Hepatocyte (in vitro differentiated cells): Measurements from ENCODE around the gene PGK1. TPM values are rescaled to one million over a fixed set of nuclear protein-coding genes. Genes with fewer than 3 reads are reported as not detected.
"Not testable (repeated sequence)": the region's sequence is repeated elsewhere in the genome, so short reads cannot be mapped to it uniquely, and the experiment has no call there.

Experiments
- DNase-seq: peaks from one replicate; pipeline ENCODE4 v3.0.0-alpha.2; 2016; ENCODE audit warnings: low spot score
- H2AFZ ChIP-seq: fragments of 200-600 bp; sonication (generic); 2 replicates; pipeline ENCODE4 v1.6.0; 2016; ENCODE audit warnings: antibody characterized with exemption, mild to moderate bottlenecking
- H3K27ac ChIP-seq: fragments of 200-600 bp; sonication (generic); 2 replicates; pipeline ENCODE4 v1.5.1; 2016; ENCODE audit warnings: mild to moderate bottlenecking
- H3K27me3 ChIP-seq: fragments of 200-600 bp; sonication (generic); 2 replicates; pipeline ENCODE4 v1.6.1; 2016
- H3K36me3 ChIP-seq: fragments of 200-600 bp; sonication (generic); replicated peaks from 2 replicates; pipeline ENCODE4 v1.5.1; 2016; ENCODE audit warnings: low read depth; ENCODE audit not compliant: insufficient read depth
- H3K4me1 ChIP-seq: fragments of 200-600 bp; sonication (generic); 2 replicates; pipeline ENCODE4 v1.5.1; 2016; ENCODE audit warnings: mild to moderate bottlenecking, moderate library complexity; ENCODE audit not compliant: insufficient read depth
- H3K4me2 ChIP-seq: fragments of 200-600 bp; sonication (generic); 2 replicates; pipeline ENCODE4 v1.6.0; 2016
- H3K4me3 ChIP-seq: fragments of 200-600 bp; sonication (generic); 2 replicates; pipeline ENCODE4 v1.5.1; 2016; ENCODE audit warnings: mild to moderate bottlenecking
- H3K79me2 ChIP-seq: fragments of 200-600 bp; sonication (generic); 2 replicates; pipeline ENCODE4 v1.6.0; 2017; ENCODE audit warnings: mild to moderate bottlenecking
- H3K9me2 ChIP-seq: fragments of 200-600 bp; sonication (generic); replicated peaks from 2 replicates; pipeline ENCODE4 v1.6.0; 2017; ENCODE audit warnings: mild to moderate bottlenecking; ENCODE audit not compliant: insufficient read depth
- H3K9me3 ChIP-seq: fragments of 200-600 bp; sonication (generic); 2 replicates; pipeline ENCODE4 v1.5.1; 2016; ENCODE audit warnings: low read depth, mild to moderate bottlenecking
- H4K20me1 ChIP-seq: fragments of 200-600 bp; sonication (generic); 2 replicates; pipeline ENCODE4 v1.6.0; 2016; ENCODE audit warnings: mild to moderate bottlenecking; ENCODE audit not compliant: insufficient read depth, poor library complexity, severe bottlenecking
- EZH2 ChIP-seq: fragments of 200-600 bp; sonication (generic); IDR thresholded peaks from 2 replicates; pipeline ENCODE4 v1.6.1; 2016; ENCODE audit warnings: antibody characterized with exemption, mild to moderate bottlenecking, borderline replicate concordance
- EZH2phosphoT487 ChIP-seq: fragments of 200-600 bp; sonication (generic); IDR thresholded peaks from one replicate; pipeline ENCODE4 v1.6.1; 2018; ENCODE audit warnings: antibody characterized with exemption, mild to moderate bottlenecking, low read depth, moderate library complexity; ENCODE audit not compliant: unreplicated experiment, severe bottlenecking
- WGBS: methylation state at CpG from one replicate; pipeline ENCODE4 v1.1.6; 2016; ENCODE audit warnings: low lambda C conversion rate; ENCODE audit errors: missing lambda C conversion rate; 5-methylcytosine and 5-hydroxymethylcytosine counted together
- polyA plus RNA-seq: library from polyadenylated mRNA; unstranded; fragments of >200 nt; fragmentation: Nextera tagmentation; extraction: Ambion mirVana; gene quantifications from 2 replicates; pipeline ENCODE4 v1.2.1, GENCODE V29; 2016
- total RNA-seq: library from RNA; depleted of rRNA; stranded (reverse); fragments of >200 nt; gene quantifications from 2 replicates; pipeline ENCODE4 v1.2.3, GENCODE V29; 2014
- TF ChIP-seq, protein P1 (sequence below): fragments of 200-600 bp; sonication (generic); IDR thresholded peaks from 2 replicates; pipeline ENCODE4 v1.5.1; 2016; ENCODE audit warnings: antibody characterized with exemption, mild to moderate bottlenecking; ENCODE audit not compliant: poor library complexity

PGK1 gene
- total and polyA plus RNA-seq, 2 experiments from 2014 or later: 255 to 283 TPM

DNA sequence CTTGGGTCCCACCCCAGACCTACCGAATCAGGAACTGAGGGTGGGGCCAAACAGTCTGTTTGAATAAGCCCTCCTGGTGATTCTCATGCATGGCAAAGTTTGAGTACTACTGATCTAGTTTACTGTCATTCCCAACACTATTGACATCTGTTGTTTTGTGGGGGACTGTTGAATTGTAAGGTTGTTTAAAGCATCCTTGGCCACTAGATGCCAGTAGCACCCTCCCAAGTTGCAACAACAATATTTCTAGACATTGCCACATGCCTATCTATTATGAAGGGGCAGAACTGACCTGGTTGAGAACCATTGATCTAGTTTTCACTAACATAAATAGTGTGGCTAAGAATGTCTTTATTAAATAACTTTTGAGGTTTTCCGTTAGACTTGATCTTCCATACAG lies 20.3 kb downstream of the PGK1 start:
- Histone ChIP-seq H3K27me3 (no peaks in the 10 kb centered on the region), H3K4me1 (no peaks in the 10 kb centered on the region), H3K36me3 (no peaks in the 10 kb centered on the region), H3K9me3 (no peaks in the 10 kb centered on the region), H4K20me1 (peaks cover 10% of the 10 kb centered on the region), H2AFZ (no peak overlapping the region), H3K9me2 (no peaks in the 10 kb centered on the region), H3K4me2 (no peak overlapping the region), H3K79me2 (peaks cover 8% of the 10 kb centered on the region), H3K4me3 (no peak overlapping the region), H3K27ac (no peak overlapping the region)
- 73% methylated on average over 2 of the region's 2 CpGs for WGBS
- no peak for DNase-seq
- TF ChIP-seq EZH2phosphoT487 (no peak), EZH2 (no peak)
- TF ChIP-seq, protein P1, sequence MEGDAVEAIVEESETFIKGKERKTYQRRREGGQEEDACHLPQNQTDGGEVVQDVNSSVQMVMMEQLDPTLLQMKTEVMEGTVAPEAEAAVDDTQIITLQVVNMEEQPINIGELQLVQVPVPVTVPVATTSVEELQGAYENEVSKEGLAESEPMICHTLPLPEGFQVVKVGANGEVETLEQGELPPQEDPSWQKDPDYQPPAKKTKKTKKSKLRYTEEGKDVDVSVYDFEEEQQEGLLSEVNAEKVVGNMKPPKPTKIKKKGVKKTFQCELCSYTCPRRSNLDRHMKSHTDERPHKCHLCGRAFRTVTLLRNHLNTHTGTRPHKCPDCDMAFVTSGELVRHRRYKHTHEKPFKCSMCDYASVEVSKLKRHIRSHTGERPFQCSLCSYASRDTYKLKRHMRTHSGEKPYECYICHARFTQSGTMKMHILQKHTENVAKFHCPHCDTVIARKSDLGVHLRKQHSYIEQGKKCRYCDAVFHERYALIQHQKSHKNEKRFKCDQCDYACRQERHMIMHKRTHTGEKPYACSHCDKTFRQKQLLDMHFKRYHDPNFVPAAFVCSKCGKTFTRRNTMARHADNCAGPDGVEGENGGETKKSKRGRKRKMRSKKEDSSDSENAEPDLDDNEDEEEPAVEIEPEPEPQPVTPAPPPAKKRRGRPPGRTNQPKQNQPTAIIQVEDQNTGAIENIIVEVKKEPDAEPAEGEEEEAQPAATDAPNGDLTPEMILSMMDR: peak; percentile 25

GRCh38 chrX:78125148-78125547 lies 21.1 kb downstream of the PGK1 start:
- Histone ChIP-seq H3K27ac (no peak overlapping the region), H3K9me2 (no peaks in the 10 kb centered on the region), H3K9me3 (no peaks in the 10 kb centered on the region), H3K79me2 (peaks cover 8% of the 10 kb centered on the region), H3K27me3 (no peaks in the 10 kb centered on the region), H3K4me3 (no peak overlapping the region), H3K36me3 (no peaks in the 10 kb centered on the region), H4K20me1 (peaks cover 10% of the 10 kb centered on the region), H3K4me2 (no peak overlapping the region), H3K4me1 (no peaks in the 10 kb centered on the region), H2AFZ (no peak overlapping the region)
- WGBS: 52% methylated on average over 1 of the region's 1 CpG
- DNase-seq: no peak
- TF ChIP-seq EZH2phosphoT487 (no peak), EZH2 (no peak)
- TF ChIP-seq, protein P1: no peak

DNA sequence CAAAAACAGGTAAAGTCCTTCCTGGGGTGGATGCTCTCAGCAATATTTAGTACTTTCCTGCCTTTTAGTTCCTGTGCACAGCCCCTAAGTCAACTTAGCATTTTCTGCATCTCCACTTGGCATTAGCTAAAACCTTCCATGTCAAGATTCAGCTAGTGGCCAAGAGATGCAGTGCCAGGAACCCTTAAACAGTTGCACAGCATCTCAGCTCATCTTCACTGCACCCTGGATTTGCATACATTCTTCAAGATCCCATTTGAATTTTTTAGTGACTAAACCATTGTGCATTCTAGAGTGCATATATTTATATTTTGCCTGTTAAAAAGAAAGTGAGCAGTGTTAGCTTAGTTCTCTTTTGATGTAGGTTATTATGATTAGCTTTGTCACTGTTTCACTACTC lies 21.7 kb downstream of the PGK1 start:
- H3K36me3 ChIP-seq, H3K27me3 ChIP-seq, H3K79me2 ChIP-seq, H3K4me1 ChIP-seq, H2AFZ ChIP-seq, DNase-seq, H3K9me3 ChIP-seq, H4K20me1 ChIP-seq, H3K4me2 ChIP-seq, H3K9me2 ChIP-seq, H3K27ac ChIP-seq, H3K4me3 ChIP-seq: not testable (repeated sequence)

DNA sequence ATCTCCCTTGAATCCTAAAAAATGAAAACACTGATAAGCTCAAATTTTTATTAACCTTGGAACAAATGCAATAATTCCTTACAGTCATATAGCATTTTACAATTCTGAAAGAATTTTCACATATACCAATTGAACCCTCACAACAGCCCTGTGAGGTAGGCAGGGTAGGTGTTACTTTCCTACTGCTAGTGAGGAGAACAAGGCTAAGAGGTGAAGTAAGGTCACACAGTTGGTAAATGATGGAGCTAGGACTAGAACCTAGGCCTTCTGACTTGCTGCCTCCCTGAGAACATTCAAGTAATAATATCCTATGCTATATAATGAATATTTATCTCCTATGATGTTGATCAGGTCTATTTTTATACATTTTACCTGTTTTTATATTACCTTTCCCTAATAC lies 25.7 kb downstream of the PGK1 start:
- H3K9me2 ChIP-seq: no peaks in the 10 kb centered on the region
- H3K4me2 ChIP-seq: no peak overlapping the region
- no peak for DNase-seq
- no peaks in the 10 kb centered on the region for H3K27me3 ChIP-seq
- no peaks in the 10 kb centered on the region for H3K9me3 ChIP-seq
- no peak overlapping the region for H3K27ac ChIP-seq
- H3K4me3 ChIP-seq: no peak overlapping the region
- no peaks in the 10 kb centered on the region for H3K79me2 ChIP-seq
- no peak overlapping the region for H2AFZ ChIP-seq
- TF ChIP-seq EZH2 (no peak), EZH2phosphoT487 (no peak)
- TF ChIP-seq, protein P1: no peak
- no peaks in the 10 kb centered on the region for H3K4me1 ChIP-seq
- H4K20me1 ChIP-seq: no peaks in the 10 kb centered on the region
- H3K36me3 ChIP-seq: no peaks in the 10 kb centered on the region
